ENCODE results near the gene SUCLG2.

DNA sequence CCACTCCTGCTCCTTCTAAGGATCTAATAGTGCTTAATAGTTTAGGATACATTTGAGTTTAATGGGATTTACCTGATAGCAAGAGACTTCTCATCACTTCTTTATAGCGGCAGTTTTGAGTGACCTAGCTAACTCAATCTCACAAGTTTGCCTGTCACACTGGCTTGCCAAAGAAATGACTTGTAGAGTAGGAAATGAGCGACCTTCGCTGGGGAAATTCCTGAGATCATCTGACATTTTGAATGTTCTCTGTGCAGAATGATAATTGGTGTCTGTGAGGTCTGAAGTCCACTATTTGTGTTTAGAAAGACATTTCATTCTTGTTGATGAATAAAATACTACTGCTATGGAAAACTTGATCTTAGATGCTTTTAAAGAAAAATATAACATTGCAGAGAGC, 30.3 kb downstream of the SUCLG2 start:
- TF ChIP-seq EZH2 (IDR thresholded peaks at IDR 0.05; ENCODE audit: low read depth), result no peak
- TF ChIP-seq, protein P1, sequence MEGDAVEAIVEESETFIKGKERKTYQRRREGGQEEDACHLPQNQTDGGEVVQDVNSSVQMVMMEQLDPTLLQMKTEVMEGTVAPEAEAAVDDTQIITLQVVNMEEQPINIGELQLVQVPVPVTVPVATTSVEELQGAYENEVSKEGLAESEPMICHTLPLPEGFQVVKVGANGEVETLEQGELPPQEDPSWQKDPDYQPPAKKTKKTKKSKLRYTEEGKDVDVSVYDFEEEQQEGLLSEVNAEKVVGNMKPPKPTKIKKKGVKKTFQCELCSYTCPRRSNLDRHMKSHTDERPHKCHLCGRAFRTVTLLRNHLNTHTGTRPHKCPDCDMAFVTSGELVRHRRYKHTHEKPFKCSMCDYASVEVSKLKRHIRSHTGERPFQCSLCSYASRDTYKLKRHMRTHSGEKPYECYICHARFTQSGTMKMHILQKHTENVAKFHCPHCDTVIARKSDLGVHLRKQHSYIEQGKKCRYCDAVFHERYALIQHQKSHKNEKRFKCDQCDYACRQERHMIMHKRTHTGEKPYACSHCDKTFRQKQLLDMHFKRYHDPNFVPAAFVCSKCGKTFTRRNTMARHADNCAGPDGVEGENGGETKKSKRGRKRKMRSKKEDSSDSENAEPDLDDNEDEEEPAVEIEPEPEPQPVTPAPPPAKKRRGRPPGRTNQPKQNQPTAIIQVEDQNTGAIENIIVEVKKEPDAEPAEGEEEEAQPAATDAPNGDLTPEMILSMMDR (conservative IDR thresholded peaks at IDR 0.05), result no peak
